NCI-H1092 (cell line): ENCODE measurements around the gene FAU.

Experiments
- DNase-seq: peaks from one replicate; lab custom pipeline; 2025; lab: John Stamatoyannopoulos, UW

FAU gene

GRCh38 chr11:65135633-65136145 is 13.8 kb upstream of the FAU start:
- no peak for DNase-seq

- DNase-seq = peak; percentile 97
Observed at GRCh38 chr11:65134952-65135632, 13.2 kb upstream of the FAU start.

GRCh38 chr11:65134240-65134951 is 12.5 kb upstream of the FAU start, which contains the start of gene SYVN1:
SYVN1 (minus strand) TSS chr11:65134519; CDS start chr11:65133601, 918 bp downstream.
- DNase-seq = peak; percentile 93

- DNase-seq = no peak
Observed at GRCh38 chr11:65133724-65134123, 11.8 kb upstream of the FAU start.

GRCh38 chr11:65132988-65133700 is 11.2 kb upstream of the FAU start:
- no peak for DNase-seq

GRCh38 chr11:65132238-65132987 is 10.5 kb upstream of the FAU start:
- DNase-seq = no peak

GRCh38 chr11:65131895-65132237 is 9.9 kb upstream of the FAU start:
- DNase-seq = no peak

GRCh38 chr11:65131417-65131776 is 9.5 kb upstream of the FAU start:
- no peak for DNase-seq

- DNase-seq = no peak
Observed at GRCh38 chr11:65130631-65131416, 8.9 kb upstream of the FAU start.

- DNase-seq = no peak
Observed at GRCh38 chr11:65129649-65130441, 7.9 kb upstream of the FAU start.

GRCh38 chr11:65128182-65129145 is 6.5 kb upstream of the FAU start:
- no peak for DNase-seq

- no peak for DNase-seq
Observed at GRCh38 chr11:65127473-65128181, 5.7 kb upstream of the FAU start.

- no peak for DNase-seq
Observed at GRCh38 chr11:65126624-65127274, 4.8 kb upstream of the FAU start.

GRCh38 chr11:65125197-65126056 is 3.5 kb upstream of the FAU start:
- no peak for DNase-seq

- no peak for DNase-seq
Observed at GRCh38 chr11:65124480-65125196, 2.7 kb upstream of the FAU start.

GRCh38 chr11:65121447-65121864 is 478 bp downstream of the FAU start:
- DNase-seq = no peak

GRCh38 chr11:65120831-65121230 is 1.1 kb downstream of the FAU start:
- DNase-seq = no peak
